Muscle layer of duodenum (tissue), 2 donors: ENCODE results near the gene NTRK1.
"Not testable (repeated sequence)": the region's sequence is repeated elsewhere in the genome, so short reads cannot be mapped to it uniquely, and the experiment has no call there.

Experiments
- H3K27ac ChIP-seq: one replicate; pipeline ENCODE4 v1.7.0; 2013; ENCODE audit warnings: mild to moderate bottlenecking, low read length
- H3K27me3 ChIP-seq: one replicate; pipeline ENCODE4 v1.7.0; 2013; ENCODE audit warnings: low read depth, mild to moderate bottlenecking, control low read depth, low read length
- H3K36me3 ChIP-seq, 2 donors: one replicate each; pipeline ENCODE4 v1.7.0; 2013; ENCODE audit warnings: low read length in 2 of 2, control low read depth in 1 of 2, mild to moderate bottlenecking in 1 of 2; ENCODE audit not compliant: insufficient read depth in 2 of 2, control insufficient read depth in 1 of 2
- H3K4me1 ChIP-seq, 2 donors: one replicate each; pipeline ENCODE4 v1.7.0; 2013; ENCODE audit warnings: low read length in 2 of 2, mild to moderate bottlenecking in 2 of 2, control low read depth in 1 of 2, moderate library complexity in 1 of 2; ENCODE audit not compliant: insufficient read depth in 2 of 2, control insufficient read depth in 1 of 2
- H3K4me3 ChIP-seq, 2 donors: one replicate each; pipeline ENCODE4 v1.7.0; 2013; ENCODE audit warnings: low read length in 2 of 2, low read depth in 1 of 2, mild to moderate bottlenecking in 1 of 2
- H3K9me3 ChIP-seq, 2 donors: one replicate each; pipeline ENCODE4 v1.7.0; 2013; ENCODE audit warnings: low read length in 2 of 2, control low read depth in 1 of 2, mild to moderate bottlenecking in 1 of 2; ENCODE audit not compliant: control insufficient read depth in 1 of 2
- donor health status: healthy.

The NTRK1 gene

DNA sequence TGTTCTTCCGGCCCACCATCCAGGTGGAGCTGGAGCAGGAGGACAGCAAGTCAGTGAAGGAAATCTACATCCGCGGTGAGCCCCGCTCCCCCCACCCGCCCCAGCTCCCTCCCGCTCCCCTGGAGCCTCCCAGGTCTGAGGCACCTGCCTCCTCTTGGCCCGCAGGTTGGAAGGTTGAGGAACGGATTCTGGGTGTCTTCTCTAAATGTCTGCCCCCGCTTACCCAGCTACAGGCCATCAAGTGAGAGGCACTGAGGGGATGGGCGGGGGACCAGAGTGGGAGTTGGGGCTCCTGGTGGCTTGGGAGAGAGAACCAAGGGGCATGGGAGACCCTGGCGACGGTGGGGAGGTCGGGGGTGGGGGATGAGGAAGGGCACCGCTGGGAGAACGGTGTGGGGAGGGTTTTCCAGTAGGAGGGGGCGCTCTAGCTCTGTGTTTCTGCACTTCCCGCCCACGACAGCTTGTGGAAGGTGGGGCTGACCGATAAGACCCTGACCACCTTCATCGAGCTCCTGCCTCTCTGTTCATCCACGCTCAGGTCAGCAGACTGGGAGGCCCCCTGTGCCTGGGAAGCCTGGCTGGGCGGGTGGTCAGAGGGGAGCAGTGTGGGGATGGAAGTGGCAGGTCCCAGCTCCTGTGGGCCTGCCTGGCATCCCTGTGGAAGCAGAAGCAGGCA, 64.0 kb downstream of the NTRK1 start:
- Histone ChIP-seq H3K4me1 (peaks cover 0 to 36% of the 10 kb centered on the region in 2 donors), H3K36me3 (no peaks in the 10 kb centered on the region), H3K27me3 (peaks cover 57% of the 10 kb centered on the region), H3K4me3 (peak overlapping the region in 1 of 2 donors; percentile 40), H3K27ac (no peak overlapping the region), H3K9me3 (no peaks in the 10 kb centered on the region)

DNA sequence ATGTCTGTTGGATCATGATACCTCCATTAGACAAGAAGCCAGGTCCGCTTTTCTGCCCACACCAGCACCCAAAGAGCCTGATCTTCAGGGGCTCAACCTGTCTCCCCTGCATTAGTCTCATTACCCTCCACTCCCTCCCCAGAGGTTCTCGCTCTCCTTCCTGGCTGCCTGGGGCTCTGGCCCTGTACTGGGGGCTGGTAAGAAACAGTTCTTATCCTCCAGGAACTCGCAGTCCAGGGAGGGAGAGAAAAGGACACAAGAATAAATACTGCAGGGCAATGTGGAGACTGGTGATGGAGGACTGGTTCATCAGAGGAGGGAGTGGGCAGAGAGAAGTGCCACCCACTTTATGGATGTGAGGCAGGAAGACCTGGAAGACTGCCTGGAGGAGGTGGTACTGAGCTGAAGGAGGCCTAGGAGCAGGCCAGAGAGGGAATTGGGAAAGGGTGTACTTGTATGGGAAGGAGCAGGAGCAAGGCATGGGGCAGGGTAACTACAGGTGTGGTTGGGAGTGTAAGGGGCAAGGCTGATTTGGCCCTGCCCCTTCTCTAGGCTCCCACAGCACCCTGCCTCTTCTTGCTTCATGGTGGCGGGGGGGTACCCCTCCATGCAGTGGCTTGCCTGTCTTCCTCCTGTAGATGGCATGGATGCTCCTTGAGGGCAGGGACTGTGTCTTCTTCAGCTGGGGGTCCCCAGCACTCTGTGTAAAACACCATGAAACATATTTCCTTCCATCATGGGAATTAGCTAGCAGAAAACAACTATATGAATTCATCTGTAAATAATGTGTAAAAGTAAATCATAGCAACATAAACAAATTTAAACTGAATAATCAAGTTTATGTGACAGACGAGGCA, 64.7 kb downstream of the NTRK1 start:
- no peak overlapping the region for H3K27ac ChIP-seq
- peaks cover 0 to 32% of the 10 kb centered on the region in 2 donors for H3K4me1 ChIP-seq
- H3K36me3 ChIP-seq: no peaks in the 10 kb centered on the region
- peaks cover 51% of the 10 kb centered on the region for H3K27me3 ChIP-seq
- H3K4me3 ChIP-seq: no peak overlapping the region
- no peaks in the 10 kb centered on the region for H3K9me3 ChIP-seq

DNA sequence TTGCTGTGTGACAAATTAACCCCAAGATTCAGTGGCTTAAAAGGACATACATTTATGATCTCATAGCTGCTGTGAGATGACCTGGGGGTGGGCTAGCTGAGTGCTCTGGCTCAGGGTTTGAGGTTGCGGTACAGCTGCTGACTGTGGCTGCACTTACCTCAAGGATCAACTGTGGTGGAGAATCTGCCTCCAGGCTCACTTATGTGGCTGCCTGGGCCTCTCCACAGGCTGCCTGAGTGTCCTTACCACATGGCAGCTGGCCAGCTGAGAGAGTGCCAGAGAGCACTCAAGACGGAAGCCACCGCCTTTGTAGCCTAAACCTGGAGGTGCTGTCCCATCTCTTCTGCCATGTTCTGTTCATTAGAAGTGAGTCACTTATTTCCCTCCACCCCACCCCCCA, 65.5 kb downstream of the NTRK1 start:
- H3K9me3 ChIP-seq: no peaks in the 10 kb centered on the region
- peaks cover 1 to 32% of the 10 kb centered on the region in 2 donors for H3K4me1 ChIP-seq
- H3K27me3 ChIP-seq: peaks cover 43% of the 10 kb centered on the region
- H3K36me3 ChIP-seq: no peaks in the 10 kb centered on the region
- H3K27ac ChIP-seq: no peak overlapping the region
- no peak overlapping the region for H3K4me3 ChIP-seq

DNA sequence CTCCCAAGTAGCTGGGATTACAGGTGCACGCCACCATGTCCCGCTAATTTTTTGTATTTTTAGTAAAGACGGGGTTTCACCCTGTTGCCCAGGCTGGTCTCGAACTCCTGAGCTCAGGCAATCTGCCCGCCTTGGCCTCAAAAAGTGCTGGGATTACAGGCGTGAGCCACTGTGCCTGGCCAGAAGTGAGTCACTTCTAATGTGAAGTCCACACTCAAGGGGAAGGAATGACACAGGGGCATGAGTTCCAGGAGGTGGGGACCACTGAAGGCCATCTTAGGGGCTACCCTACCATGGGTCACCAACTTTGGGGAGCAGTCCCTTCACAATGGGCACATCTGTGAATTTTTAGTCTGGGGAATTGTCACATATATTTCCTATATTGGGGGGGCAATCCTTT, 66.0 kb downstream of the NTRK1 start:
- Histone ChIP-seq H3K27me3 (peaks cover 38% of the 10 kb centered on the region), H3K4me1 (peaks cover 4 to 36% of the 10 kb centered on the region in 2 donors)
- not testable (repeated sequence) for H3K9me3 ChIP-seq, H3K36me3 ChIP-seq, H3K27ac ChIP-seq, H3K4me3 ChIP-seq

DNA sequence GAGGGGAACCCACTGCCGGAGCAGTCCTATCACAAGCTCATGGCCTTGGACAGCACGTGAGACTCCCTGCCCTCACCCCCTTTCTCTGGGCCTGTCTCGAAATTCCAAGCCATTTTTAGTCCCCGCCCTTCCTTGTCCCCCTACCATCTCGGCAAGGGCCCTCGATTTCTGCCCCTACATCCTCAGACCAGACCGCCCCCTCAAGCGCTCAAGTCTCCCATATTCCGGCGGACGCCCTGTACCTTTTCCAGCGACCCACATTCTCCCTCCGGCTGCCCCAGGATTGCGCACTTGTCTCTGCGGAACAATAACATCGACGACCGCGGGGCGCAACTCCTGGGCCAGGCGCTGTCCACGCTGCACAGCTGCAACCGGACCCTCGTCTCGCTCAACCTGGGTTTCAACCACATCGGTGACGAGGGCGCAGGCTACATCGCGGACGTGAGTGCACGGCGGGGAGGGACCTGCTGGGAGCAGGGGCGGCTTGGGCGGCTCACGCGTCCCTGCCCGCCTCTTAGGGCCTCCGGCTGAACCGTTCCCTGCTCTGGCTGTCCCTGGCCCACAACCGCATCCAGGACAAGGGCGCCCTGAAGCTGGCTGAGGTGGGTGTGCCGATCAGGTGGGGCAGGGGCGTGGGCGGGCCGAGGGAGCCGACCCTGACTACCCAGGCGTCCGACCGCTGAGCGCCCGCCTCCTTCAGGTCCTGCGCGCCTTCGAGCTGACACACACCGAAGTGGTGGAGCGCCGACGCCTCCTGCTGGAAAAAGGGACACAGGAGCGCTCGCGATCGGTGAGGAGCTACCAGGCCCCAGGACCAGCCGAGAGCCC, 66.8 kb downstream of the NTRK1 start:
- H3K27me3 ChIP-seq: peaks cover 31% of the 10 kb centered on the region
- H3K4me1 ChIP-seq: peaks cover 4 to 36% of the 10 kb centered on the region in 2 donors
- H3K4me3 ChIP-seq: peak overlapping the region in 1 of 2 donors; percentile 56
- no peaks in the 10 kb centered on the region for H3K36me3 ChIP-seq
- H3K27ac ChIP-seq: no peak overlapping the region
- no peaks in the 10 kb centered on the region for H3K9me3 ChIP-seq

DNA sequence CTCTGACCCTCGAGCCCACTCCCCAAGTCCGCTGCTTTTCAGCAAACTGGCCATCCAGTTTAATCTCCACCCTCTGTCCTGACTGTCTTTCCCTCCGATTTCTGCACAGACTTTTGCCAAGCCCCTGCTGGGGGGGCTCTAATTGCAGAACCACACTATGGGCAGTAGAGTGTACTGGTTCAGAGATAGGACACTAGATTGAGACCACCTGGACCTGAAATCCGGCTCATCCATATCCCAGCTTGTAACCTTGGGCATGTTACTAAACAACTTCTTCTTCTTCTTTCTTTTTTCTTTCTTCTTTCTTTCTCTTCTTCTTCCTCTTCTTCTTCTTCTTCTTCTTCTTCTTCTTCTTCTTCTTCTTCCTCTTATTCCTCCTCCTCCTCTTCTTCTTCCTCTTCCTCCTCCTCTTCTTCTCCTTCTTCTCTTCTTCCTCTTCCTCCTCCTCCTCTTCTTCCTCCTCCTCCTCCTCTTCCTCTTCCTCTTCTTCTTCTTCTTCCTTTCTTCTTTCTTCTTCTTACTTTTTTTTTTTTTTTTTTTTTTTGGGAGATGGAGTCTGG, 67.5 kb downstream of the NTRK1 start:
- peak overlapping the region in 1 of 2 donors; percentile 56 for H3K4me3 ChIP-seq
- H3K27me3 ChIP-seq: peaks cover 25% of the 10 kb centered on the region
- no peak overlapping the region for H3K27ac ChIP-seq
- H3K9me3 ChIP-seq: no peaks in the 10 kb centered on the region
- H3K36me3 ChIP-seq: no peaks in the 10 kb centered on the region
- H3K4me1 ChIP-seq: peaks cover 4 to 34% of the 10 kb centered on the region in 2 donors

DNA sequence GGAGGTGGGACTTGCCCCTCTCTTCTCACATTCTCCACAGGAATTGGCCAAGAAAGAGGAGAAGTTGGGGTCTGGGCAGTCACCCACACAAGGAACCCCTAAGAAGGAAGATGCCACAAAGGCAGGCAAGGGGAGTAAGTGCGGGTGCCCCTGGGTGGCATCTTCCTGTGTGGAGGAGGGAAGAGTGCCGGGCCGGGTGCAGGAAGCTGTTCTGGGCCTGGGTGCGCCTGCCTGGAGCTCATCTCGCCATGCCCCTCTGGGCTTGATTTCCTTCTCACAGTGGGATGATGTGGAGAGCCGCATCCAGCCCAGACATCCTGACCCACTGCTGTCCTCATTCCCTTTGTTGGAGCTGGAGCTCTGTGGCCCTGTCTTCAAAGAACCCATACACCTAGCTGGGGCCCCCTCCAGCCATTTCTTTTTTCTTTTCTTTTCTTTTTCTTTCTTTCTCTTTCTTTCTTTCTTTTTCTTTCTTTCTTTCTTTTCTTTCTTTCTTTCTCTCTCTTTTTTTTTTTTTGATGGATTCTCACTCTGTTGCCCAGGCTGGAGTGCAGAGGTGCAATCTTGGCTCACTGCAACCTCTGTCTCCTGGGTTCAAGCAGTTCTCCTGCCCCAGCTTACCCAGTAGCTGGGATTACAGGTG, 69.1 kb downstream of the NTRK1 start:
- H3K9me3 ChIP-seq: no peaks in the 10 kb centered on the region
- peaks cover 14% of the 10 kb centered on the region for H3K27me3 ChIP-seq
- H3K4me3 ChIP-seq: no peak overlapping the region
- peaks cover 0 to 7% of the 10 kb centered on the region in 2 donors for H3K36me3 ChIP-seq
- H3K4me1 ChIP-seq: peaks cover 4 to 22% of the 10 kb centered on the region in 2 donors
- H3K27ac ChIP-seq: no peak overlapping the region

DNA sequence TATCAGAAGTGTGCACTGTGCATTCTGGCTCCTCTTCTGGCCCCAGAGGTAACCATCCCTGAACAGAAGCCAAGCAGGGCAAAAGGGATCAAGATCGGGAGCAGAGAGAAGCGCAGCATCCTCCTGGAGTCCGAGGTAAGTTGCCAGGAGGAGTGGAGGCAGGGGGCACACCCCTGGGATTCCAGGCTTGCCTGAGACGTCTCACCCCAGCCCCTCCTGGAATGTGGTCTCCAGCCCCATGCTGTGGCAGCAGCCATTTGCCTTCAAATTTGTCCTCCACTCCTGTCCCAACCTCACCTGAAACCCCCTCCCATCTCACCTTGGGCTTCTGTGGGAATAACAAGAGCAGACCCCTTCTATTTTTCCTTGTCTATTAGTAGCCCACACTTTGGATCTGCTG, 69.8 kb downstream of the NTRK1 start:
- H3K4me3 ChIP-seq: no peak overlapping the region
- H3K9me3 ChIP-seq: no peaks in the 10 kb centered on the region
- H3K4me1 ChIP-seq: peaks cover 4 to 22% of the 10 kb centered on the region in 2 donors
- H3K27me3 ChIP-seq: peaks cover 14% of the 10 kb centered on the region
- H3K36me3 ChIP-seq: peaks cover 0 to 14% of the 10 kb centered on the region in 2 donors
- no peak overlapping the region for H3K27ac ChIP-seq
